HG02798 (cell line): ENCODE results near the gene PARD3.

Experiments used
- ATAC-seq: cut with Tn5 transposase; IDR thresholded peaks from one replicate; pipeline ENCODE4 v1.9.1; 2021; ENCODE audit warnings: mild to moderate bottlenecking; ENCODE audit not compliant: unreplicated experiment, poor library complexity

PARD3 gene

GRCh38 chr10:34166823-34167222, 648.3 kb downstream of the PARD3 start:
- ATAC-seq, result no peak

GRCh38 chr10:34166354-34166753, 648.7 kb downstream of the PARD3 start:
- no peak for ATAC-seq

DNA sequence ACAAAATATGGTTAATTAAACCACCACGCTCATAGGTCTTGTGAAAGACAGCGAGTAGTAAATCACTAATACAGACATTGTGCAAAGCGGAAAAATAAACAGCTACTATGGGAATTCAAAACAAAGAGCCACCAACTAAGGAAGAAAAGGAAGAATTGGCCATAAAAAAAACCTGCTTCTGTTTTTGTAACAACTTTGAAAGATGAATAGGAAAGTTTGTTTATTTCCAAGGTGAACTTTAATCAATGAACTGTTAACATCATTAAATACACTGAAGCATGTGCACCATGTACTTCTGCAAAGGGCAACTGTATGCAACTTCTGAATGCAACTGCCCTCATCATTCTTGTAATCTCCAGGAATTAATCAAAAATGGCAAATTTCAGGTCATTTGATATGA, 651.1 kb downstream of the PARD3 start:
- no peak for ATAC-seq

- no peak for ATAC-seq
These were observed 651.8 kb downstream of the PARD3 start for GRCh38 chr10:34163075-34163905.

DNA sequence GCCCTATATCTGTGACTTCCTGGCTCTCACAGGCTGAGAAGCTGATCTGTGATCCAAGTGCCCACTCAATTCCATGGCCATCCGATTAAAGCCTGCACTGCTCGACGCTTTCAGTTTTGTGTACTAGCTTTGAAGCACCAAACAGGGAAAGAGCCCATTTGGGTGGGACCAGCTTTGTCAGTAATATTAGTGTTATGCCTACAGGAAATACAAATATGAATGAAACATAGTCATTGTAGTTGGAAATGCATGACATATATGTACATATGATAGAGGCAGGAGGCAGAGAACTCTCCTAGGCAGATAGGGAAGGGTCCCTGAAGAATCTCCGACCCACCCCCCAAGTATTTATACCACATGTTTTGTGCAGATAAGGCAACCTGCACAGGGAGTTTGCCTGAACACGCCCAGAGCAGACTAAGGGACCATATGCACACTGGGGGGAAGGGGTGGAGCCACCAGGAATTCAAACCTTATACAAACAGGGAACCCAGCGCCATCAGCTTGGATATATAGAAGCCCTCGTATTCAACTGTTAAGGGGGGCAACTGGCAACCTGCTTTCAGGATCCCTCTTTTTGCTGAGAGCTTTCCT, 653.2 kb downstream of the PARD3 start:
- no peak for ATAC-seq

GRCh38 chr10:34160595-34160994, 654.5 kb downstream of the PARD3 start:
- ATAC-seq, result no peak

GRCh38 chr10:34157501-34157900, 657.6 kb downstream of the PARD3 start:
- no peak for ATAC-seq

- no peak for ATAC-seq
These were observed 658.2 kb downstream of the PARD3 start for GRCh38 chr10:34156781-34157425.

DNA sequence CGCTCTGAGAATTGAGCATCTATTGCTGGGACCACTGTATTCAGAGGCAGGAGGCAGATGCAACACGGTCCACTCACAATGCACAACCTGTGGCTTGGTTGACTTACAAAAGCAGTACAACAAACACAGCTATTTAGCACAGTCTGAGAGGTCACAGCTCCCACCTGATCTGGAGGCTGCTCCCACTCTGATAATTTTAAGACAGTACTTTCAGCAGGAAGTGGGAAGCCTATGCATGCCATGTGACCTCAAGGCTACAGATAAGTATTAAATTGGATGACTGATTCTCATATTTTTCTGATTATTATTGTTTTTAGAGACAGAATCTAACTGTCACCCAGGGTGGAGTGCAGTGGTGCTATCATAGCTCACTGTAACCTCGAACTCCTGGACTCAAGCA, 659.3 kb downstream of the PARD3 start:
- ATAC-seq, result no peak

GRCh38 chr10:34154383-34154900, 660.7 kb downstream of the PARD3 start:
- no peak for ATAC-seq

DNA sequence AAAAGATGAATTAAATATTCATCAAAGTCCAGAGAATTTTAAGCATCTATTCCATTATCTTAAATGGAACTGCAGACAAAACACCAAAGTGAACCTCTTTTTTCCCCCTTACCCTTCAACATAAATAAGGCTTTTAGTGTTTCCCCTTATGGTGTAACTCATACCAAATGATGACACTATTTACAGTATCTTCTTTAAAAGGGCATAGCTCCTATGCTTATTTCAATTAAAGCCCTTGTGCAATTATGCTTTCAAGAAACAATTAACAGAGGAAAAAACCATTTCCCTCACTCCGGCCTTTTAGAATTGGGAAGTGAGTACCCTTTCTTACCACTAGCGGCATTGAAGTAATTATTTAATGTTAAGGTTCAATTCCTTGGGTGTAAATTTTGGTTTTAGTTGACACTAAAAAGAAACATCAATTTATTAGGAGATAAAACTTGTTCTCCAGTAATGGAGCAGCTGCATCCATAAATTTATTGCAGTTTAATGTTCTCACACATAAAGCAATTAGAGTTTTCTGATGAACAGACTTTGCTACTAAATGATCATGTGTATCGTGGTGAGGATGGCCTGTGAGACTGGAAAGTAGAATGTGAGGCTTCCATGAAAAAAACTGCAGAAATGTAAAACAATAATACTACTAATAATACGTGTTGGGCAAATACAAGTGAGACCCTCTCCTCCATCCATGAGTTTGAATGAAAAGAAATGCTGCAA, 661.3 kb downstream of the PARD3 start:
- no peak for ATAC-seq

- ATAC-seq, result no peak
These were observed 662.7 kb downstream of the PARD3 start for GRCh38 chr10:34152434-34152833.

DNA sequence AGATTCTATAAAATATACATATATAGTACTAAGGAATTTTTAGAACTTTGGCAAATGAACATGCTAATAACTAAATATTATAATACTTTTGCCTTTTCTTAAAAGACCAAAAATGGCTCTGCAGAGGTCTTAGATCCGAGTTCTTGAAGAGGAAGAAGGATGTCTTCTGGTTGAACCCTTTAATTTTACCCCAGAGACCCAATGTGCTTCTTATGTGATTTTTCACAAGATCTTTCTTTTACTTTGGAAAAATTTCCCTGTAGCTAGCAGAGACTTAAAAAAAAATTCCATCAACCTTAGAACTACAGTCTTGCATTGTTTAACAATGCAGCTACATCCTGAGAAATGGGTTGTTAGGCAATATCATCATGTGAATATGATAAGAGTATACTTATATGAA, 663.2 kb downstream of the PARD3 start:
- no peak for ATAC-seq

GRCh38 chr10:34151481-34151880, 663.6 kb downstream of the PARD3 start:
- no peak for ATAC-seq

GRCh38 chr10:34150103-34150502, 665.0 kb downstream of the PARD3 start:
- no peak for ATAC-seq

GRCh38 chr10:34148305-34148657, 666.8 kb downstream of the PARD3 start:
- no peak for ATAC-seq

DNA sequence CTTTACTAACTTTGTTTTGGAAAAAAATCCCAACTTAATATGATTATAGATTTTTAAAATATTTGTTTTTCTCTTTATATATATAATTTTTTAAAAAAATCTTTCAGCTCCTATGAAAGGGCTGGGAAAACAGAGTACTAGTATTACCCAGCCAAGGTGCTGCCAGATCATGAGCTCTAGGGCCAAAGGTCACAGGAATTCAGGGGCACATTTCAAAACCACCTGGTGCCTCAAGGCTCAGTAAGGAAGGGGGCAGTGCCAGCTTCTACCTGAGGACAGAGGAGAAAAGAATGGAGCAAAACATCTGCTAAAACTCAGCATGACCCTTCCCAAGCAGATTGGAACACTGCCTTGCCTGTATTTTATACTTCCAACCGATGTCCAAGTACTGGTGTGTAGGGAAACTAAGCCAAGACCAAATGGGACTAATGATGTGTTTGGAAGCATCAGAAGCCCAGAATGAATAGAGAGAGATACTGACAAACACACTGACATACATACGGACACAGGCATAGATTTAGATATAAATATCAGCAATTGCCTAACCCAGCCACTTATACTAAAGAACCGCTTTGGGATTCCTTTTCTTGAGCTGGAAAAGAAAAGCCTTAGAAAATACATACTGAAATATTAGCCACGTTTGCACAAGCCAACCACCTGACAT, 667.3 kb downstream of the PARD3 start:
- ATAC-seq, result no peak

- no peak for ATAC-seq
These were observed 669.4 kb downstream of the PARD3 start for GRCh38 chr10:34145715-34146114.

GRCh38 chr10:34143466-34143865, 671.6 kb downstream of the PARD3 start:
- ATAC-seq, result no peak

DNA sequence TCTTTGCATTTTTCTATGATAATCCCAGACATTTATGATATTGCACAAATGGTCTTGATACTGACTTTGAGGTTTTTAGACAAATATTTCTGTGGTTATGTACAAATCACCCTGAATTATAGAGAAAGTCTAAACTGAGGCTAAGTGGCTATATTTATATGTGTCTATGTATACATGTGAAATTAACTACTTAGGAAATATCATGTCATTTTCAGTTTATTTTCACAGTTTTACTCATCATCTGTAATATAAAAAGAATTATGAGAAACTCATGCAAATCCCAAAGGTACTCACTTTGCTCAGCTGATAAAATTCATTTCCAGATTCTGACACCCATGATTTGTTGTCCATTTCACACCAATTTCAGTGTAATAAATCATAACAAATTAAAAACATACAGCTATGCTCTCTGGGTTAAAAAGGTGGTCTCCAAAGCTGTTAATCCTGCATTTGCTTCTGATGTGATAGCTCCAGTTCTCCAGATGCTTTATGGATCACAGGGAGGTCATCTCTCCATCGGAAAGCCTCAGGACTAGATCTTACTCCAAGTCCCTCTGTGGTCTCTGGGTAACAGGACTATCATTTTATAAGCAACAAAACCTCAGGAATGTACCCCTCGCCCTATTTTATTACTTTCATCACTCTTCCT, 673.9 kb downstream of the PARD3 start:
- ATAC-seq, result no peak
